Activated CD4-positive, alpha-beta T cell treated with anti-CD3 and anti-CD28 coated beads, Interleukin-2, amount 50 U/mL, for 1 hour (primary cell): ENCODE data around the gene NPBWR2.

Experiments
- DNase-seq: peaks from one replicate; pipeline ENCODE4 v3.0.0-alpha.2; 2020

NPBWR2 gene

DNA sequence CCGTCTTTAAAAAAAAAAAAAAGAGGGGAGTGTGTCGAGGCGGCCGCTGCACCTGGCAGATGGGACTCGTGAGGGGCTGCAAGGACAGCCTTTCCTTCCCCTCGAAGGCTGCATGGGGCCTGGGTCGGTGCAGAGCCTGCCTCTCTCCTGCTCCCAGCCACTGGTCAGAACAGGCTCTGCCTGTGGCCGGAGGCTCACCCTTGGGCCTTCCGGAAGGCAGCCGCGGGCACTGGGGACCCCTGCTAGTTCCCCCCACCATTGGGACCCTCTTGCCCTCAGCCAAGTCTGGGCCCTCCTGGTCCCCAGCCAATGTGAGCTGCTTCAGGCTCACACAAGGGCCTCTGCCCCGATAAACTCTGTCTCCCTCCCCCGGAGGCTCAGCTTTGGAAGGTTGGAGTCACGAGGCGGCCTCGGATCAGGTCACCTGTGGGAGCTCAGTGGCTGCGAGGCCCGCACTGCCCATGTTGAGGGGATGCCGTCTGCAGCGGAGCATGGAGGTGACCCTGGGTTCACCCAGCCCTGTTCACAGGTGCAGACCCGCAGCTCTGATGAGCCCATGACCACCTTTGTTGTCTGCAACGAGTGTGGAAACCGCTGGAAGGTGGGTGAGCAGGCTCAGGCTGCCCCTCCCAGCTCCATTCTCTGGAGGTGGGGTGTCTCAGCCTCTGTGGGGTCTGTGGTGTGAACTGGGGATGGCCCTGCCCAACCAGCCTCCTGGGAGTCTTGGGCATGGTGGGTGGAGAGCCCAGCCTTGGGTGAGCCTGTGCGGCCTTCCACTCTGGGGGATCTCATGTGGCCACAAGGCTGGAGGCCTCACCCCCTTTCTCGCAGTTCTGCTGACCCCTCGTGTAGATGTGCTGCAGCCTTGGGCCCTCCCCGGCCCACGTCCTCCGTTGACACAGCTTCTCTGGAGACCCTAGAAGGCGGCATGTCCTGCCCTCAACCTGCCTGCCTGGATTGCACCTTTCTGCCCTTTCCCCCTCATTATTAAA is 35.7 kb downstream of the NPBWR2 start:
- DNase-seq, result no peak

DNA sequence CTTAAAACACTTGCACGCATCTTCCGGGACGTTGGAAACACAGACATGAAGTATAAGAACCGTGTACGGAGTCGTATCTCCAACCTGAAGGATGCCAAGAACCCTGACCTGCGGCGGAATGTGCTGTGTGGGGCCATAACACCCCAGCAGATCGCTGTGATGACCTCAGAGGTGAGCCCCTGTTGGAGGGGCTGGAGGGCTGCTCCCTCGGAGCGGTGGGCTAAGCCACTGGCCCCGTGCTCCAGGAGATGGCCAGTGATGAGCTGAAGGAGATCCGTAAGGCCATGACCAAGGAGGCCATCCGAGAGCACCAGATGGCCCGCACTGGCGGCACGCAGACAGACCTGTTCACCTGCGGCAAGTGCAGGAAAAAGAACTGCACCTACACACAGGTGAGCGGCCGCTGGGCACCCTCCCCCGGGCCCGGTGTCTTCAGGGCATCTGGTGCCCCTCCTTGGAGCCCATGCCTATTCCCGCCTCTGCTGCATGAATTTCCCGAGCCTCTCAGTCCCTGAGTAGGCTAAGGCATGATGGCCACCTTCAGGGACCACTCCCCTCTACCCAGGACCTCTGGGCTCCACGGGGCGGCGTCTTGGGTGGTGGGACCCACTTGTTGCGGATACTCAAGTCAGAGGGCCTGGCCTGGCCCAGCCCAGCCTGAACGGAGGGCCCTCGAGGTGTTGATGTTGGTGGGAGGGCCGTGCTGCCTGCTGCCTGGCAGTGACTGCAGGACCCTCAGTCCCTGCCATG is 36.9 kb downstream of the NPBWR2 start:
- DNase-seq, result no peak

DNA sequence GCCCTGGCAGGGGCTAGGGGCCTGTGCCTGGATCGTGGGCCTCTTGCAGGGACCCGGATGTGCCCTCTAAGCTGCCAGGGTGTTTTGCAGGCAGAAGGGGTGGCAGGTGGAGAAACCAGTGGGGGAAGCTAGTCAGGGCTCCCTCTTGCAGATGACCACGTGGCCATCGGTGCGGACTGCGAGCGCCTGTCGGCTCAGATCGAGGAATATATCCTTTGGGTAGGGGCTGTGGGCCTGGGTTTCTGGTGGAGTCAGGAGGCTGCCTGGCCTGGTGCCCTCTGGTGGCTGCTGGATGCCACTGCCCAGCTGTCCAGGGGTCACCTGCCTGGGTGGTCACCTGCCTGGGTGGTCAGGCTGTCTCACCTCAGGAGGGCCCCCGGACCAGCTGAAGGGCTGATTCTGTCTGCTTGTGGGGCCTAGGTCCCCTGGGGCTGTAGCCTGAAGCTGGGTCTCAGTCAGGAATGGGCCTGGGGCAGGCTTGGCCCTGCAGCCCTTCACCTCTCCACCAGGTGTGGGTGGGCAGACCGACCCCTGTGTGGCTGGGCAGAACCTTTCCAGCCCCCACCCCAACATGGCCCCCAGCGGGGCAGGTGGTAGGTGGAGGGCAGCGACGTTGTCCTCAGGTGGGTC is 37.6 kb downstream of the NPBWR2 start:
- DNase-seq, result no peak

DNA sequence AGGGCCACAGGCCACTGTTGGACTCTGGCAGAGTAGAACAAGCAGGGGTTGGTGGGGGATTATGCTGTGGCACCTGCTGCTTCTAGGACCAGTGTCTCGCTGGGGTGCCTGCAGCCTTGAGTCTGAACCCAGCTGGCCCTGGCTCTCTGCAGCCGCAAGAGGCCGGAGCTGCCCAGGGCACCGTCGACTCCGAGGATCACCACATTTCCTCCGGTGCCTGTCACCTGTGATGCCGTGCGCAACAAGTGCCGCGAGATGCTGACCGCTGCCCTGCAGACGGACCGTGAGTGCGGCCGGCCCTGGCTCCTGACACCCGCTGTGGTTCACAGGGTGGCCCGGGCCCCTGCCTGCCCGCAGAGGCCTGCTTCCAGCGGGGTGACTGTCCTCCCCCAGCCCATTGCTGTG is 38.2 kb downstream of the NPBWR2 start:
- DNase-seq, result no peak

DNA sequence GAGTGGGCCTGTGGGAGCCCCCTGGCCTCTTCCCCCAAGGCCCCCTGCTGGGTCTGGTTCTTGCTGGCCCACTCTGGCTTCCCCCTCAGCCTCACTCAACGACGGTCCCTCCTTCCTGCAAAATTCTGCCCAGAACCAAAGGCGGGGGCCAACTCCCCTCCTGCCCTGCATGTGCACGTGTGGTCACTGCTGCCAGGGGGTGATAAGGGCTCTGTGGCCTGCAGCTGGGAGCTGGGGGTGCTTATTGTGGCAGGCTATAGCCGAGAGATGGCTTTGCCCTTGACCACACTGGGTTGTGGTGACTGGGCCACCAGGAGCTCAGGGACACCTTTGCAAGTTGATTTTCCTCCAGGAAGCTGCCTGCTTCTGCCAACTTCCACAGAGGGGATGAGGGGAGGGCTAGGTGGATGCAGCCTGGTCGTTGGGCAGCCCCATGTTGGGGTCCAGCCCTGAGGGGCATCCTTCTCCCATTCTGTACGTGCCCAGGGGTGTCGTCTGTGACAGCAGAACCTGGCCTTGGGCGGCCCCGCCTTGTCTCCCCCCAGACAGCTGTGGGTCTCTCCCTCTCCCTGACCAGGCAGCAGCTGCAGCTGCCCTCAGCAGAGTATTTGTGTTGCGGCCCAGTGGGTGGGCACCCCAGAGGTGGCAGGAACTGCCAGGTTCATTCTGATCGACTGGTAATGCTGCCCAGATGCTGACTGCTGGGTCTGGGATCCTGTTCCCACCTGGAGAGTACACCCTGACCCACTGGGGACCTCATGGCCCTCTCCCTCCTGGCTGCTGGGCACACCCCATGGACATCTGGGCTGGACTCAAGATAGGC is 38.8 kb downstream of the NPBWR2 start:
- no peak for DNase-seq

DNA sequence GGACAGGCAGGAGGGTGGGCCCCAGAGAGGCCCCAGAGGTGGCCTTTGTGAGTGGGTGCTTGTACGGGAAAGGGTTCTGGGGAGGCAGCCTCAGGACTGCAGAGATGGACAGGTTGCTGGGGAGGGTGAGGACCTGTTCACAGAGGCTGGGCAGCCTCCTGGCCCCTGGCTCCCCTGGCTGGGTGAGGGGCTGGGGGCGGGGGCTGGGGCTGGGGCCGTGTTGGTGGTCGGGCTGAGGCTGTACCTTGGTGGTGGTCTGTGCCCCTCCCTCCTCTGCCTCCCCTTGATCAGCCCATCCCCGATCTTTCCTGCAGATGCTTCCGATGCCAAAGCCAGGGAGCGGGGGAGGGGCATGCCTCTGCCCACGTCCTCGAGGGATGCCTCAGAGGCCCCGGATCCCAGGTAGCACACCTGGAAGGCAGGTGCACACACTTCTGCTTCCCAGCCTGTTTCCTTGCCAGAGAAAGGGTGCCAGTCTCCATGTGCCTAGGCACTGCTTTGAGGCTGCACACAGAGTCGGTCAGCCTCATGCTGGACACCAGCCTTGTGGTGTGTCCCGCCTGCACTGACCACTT is 39.5 kb downstream of the NPBWR2 start:
- no peak for DNase-seq

DNA sequence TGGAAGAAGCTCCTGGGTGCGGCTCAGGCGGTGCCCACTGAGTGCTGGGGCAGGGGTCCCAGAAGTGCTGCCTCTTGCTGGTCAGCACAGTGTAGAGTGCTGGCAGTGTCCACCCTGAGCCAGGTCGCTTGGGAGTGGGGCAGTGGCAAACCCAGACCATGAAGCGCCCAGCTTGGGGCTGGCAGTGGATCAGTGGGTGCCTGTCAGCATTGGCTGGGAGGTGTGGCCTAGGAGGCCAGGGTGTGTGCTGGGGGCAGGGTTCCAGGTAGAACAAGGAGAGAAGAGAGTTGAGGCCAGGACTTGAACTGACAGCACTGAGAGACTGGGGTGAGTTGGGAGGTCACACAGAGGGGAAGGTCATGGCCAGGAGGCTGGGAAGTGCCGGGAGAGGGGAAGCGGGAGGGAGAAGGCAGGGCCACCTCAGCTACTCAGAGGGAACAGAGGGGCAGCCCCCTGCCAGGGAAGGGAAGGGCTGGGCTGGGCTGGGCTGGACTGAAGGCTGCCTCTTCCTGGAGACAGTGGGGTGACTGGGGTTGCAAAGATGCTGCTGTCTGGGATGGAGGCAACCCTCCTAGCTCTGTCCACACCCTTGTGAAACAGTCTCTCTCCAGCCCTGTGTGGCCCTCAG is 40.2 kb downstream of the NPBWR2 start:
- DNase-seq, result no peak

DNA sequence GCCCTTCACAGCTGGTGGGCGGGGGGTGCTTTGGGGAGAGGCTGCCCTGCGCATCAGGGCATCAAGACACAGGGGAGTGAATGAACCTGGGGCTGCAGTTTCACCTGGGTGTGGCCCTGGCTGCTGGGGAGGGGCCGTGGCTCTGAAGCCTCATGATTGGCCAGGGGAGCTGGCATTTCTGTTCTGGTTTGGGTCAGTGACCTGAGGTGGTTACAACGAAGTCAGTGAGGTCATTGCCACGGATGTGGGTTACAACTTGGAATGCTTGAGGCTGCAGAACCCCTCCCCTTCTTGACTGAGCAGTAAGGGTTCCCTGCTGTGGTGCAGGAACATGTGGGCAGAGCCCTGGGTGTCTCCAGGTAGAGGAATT is 41.4 kb downstream of the NPBWR2 start:
- DNase-seq, result peak; percentile 39

DNA sequence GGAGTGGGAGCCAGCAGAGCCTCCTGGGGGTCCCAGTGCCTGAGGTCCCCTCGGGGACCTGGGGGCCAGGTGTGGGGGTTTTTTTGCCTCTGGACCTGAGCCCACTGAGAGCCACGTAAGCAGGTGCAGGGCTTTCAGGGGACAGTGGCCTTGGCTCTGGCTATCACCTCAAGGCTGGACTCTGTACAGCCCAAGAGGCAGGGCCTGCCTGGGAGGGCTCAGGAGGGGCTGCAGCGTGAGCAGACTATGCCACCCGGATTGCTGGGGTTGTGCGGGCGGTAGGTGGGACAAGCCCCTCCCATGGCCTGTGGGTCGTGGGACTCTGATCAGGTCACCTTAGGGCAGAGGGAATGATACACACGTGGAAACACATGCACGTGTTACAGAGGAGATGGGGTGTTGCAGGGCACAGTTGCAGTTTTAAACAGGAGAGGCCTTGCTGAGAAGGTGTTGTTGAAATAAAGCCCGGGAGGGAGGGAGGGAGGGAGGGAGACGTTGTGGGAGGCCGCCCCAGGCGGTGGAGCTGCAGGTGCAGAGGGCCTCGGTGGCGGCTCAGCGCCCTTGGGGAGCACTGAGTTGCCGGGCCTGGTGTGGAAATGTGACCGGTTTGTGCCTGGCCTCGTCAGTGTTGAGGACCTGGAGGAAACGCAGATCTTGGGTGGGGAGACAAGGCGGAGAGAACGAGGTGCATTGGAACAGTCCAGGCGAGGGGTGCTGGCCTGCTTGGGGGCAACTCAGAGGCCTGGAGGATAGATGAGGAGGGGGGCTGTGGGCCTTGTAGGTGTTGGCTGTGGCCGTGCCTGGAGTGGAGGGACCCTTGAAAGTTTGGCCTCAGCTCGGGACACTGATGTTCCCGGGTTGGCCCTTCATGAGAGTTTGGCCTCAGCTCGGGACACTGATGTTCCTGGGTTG is 42.0 kb downstream of the NPBWR2 start:
- no peak for DNase-seq

DNA sequence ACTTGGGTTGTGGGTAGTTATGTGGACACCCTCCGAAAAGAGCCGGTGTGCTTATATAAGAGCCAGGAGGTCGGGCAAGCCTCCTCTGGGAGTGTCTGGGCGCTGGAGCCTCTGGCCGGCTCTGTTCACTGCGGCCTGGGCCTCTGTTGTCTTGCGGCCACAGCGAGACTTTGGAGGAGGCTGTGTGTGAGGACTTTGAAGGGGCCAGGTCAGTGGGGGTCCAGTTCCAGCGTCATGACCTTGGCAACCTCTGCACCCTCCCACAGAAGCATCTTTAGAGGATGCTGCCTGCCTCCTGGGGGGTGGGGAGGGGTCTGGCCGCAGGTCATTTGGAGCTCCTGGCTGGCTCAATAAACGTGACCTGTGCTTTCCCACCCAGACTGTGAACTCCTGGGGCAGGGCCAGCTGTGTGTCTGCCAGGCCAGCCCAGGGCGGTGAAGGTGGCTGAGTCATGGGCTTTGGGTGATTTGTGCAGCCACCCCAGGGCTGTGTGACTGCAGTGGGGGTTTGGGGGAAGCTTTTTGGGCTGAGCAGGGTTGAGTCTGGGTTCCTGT is 43.1 kb downstream of the NPBWR2 start:
- no peak for DNase-seq

DNA sequence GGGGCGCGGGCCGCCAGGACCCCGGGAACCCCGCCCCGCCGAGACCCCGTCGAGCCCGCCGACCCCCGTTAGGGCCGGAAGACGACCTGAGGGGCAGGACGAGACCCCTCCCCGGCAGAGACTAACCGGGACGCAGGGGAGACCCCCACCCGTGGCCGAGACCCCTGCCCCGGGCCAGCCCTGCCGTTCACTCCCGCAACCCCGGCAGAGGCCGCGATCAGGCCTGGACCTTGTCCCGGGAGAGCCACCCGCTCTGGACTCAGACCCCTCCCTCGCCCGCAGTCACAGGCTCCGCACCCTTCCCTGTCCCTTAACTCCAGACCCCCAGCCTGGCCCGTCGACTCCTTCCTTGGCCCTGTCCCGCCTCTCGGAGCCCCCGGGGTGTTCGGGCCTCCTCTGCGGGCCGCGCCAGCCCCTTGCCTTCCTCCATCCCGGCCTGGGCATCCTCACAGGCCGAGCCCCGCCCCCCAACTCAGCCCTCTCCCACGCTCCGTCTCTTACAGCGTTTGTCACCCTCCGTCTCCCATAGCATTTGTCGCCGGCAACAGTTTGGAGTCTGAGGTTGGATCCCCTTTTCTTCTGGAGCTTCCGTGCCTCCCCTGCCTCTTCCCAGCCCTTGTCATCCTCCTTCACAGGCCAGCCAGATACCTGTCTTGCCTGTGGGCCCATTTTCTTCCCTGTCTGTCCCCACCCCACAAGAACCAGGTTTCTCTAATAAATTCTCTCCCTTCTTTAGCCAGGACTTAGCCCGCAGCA is 43.8 kb downstream of the NPBWR2 start:
- no peak for DNase-seq

DNA sequence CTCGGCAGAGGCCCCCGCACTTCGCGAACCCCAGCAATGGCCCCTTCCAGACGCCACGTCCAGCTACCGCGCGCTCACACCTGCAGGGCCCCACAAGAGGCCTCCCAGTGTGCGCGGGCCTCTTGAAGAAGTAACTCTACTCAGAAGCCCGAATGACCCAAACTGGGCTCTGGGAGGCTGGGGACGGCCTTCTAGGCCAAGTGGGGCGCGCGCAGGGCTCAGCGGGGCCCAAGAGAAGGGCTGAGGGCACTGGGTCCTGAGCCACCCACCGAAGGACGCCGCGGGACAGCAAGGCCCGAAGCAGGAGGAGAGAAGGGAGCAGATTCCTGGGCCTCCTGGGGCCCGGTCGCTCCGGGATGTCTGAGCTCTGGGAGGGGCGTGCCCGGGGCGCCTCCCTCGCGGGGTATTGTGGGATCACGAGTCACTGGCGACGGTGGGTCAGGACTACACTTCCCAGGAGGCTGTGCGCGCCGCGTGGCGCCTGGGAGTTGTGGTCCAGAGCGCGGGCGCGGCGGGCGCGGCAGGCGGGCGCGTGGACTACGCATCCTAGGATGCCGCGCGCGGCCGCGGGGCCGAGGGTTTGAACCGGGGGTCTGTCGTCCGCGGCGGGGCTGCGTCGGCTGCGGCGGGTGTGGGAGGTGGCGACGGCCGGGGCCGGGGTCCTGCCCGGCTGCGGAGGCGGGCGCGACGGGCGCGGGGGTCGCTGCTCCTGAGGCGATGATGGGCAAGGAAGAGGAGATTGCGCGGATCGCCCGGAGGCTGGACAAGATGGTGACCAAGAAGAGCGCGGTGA is 44.6 kb downstream of the NPBWR2 start, which contains the start of gene TCEA2:
Gene TCEA2 (plus strand): TSS at position 603 of the 793 bp plus-strand sequence. CDS start 115 bp downstream, at position 718.
- DNase-seq, result peak; percentile 94

DNA sequence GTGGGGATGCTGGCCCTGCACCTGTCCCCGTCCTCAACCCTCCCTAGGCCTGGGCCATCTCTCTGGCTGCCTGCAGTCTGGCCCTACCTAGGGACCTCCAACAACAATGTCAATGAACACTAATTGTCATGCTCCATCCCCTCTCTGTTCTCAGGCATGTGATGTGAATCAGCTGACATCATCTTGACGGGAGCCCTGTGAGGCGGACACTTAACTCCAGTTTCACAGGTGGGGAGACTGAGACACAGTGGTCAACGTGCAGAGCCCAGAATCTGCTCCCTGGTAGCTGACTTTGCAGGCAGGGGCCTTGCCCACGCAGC is 45.1 kb downstream of the NPBWR2 start:
- DNase-seq, result no peak

DNA sequence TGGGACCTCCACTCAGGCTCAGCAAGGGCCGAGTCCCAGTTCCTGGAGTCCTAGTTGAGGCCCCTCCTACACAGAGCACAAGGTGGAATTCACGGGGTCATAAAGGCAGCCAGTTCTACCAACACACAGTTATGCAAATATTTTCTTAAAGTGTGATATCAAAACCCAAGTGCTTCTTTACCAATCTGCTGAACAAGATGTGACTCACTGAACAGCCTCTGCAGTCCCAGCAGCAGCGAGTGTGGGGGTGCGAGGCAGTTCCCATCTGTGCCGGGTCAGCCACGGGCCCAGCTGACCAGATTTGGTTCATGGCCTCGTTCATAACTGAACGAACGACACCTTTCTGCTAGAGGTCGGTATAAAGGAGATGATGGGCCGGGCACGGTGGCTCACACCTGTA is 48.8 kb downstream of the NPBWR2 start:
- no peak for DNase-seq

DNA sequence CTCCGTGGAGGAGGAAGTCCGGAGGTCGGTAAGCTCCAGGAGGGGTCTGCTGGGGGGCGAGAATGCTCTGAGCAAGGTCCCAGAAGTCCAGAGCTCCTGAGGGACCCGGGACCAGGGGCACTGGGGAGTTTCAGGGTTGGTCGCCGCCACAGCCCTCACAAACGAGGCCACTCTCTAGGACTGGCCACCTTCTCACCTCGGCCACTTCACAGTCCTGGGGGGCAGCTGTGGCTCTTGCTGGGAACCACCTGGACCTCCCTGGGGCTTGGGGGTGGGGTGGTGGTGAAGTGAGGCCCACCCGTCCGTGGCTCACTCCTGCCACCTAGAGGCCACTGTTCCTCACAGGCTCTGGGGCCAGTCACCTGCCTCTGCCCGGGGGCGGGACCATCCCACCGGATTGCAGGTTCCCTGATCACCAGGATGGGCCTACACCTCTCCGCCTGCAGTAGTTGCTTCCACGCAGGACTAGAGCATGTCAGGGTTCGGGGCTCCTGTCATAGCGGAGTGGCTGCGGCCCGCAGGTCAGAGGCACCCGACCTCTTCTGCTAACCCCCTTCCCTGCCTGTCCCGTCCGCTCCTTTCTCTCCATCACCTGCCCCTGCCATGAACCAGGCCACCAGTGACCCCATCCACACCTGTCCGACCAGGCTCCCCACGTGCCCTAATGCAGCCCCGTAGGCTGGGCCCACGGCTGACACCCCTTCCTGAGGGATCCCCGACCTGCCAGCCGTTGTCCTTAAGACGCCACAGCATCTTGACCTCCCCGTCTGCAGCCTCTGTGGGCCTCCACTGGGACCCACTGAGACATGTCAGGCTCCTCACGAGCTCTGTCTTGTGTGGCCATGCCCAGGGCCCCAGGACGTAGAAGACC is 49.5 kb downstream of the NPBWR2 start:
- DNase-seq, result peak; percentile 81

DNA sequence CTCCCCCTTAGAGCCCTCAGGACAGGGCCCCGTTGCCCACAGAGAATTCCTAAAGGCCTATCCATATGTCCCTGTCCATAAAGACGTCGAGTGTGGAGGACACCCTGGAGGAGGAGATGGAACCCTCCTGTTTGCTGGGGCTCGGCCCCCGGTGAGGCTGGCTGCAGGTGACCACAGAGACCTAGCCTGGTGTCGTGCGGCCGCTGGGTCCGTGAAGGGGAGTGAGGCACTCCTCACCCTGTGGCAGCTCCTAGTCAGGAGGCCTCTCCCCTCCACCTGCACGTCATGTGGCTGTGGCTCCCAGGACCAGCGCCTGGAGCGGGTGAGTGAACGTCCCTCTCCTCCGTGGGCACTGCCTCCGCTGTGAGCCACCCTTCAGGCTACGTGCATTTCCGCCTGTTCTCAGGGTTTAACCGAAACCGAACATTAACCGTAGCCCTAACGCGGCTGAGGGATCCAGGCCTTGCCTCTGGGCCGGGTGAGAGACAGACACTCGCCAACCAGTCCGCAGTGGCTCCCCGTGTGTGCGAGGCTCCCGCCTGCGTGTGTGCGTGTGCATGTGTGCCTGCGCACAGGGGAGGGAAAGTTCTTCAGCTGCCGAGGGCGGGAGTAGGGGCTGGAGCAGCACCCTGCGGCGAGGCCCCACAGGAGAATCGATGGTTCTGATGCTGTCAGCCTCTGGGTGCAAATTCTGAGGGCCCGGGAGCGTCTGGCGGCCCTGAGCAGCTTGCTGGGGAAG is 50.3 kb downstream of the NPBWR2 start:
- DNase-seq, result no peak

DNA sequence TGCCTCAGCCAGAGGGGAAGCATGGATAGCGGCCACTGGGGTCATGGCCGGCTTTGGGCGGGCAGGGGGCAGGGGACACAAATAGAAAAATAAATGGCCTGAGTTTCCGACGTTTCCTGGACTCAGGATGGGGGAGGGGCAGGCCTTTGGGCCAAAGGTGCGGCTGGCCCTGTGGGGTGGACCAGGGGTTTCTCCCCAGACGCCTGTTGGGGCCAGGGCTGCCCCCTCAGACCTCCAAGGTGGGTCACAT is 50.8 kb downstream of the NPBWR2 start:
- DNase-seq, result no peak
